ENCODE results near the gene SEMG2. TPM values are rescaled to one million over a fixed set of nuclear protein-coding genes. Genes with fewer than 3 reads are reported as not detected.

The SEMG2 gene
- total RNA-seq, 1 donor from 2014 or later = not detected

Other genes with a start within 250 kb of the SEMG2 start
- 0.53 and 0.90 TPM in 2 replicates for gene KCNS1, start 120.2 kb upstream of the SEMG2 start, total RNA-seq
- gene WFDC5, start 106.2 kb upstream of the SEMG2 start, total RNA-seq = 0.79 and 4.1 TPM in 2 replicates
- not detected in 2 replicates for gene WFDC12, start 96.9 kb upstream of the SEMG2 start, total RNA-seq
- gene PI3, start 46.5 kb upstream of the SEMG2 start, total RNA-seq = 15.5 and 110 TPM in 2 replicates
- gene SEMG1, start 14.3 kb upstream of the SEMG2 start, total RNA-seq = not detected in 2 replicates
- gene SLPI, start 33.2 kb downstream of the SEMG2 start, total RNA-seq = 854 and 2,253 TPM in 2 replicates
- not detected in 2 replicates for gene RBPJL, start 85.5 kb downstream of the SEMG2 start, total RNA-seq
- 0.13 and 0.26 TPM in 2 replicates for gene MATN4, start 86.9 kb downstream of the SEMG2 start, total RNA-seq
- gene SDC4, start 127.1 kb downstream of the SEMG2 start, total RNA-seq = 211 and 272 TPM in 2 replicates
- gene SYS1, start 141.8 kb downstream of the SEMG2 start, total RNA-seq = 12.0 and 17.9 TPM in 2 replicates
- gene TP53TG5, start 157.0 kb downstream of the SEMG2 start, total RNA-seq = 0.13 TPM in 1 of 2 replicates, not detected in the other
- gene DBNDD2, start 186.9 kb downstream of the SEMG2 start, total RNA-seq = 12.9 and 18.2 TPM in 2 replicates
- gene PIGT, start 194.8 kb downstream of the SEMG2 start, total RNA-seq = 14.7 and 20.1 TPM in 2 replicates
- gene WFDC2, start 248.4 kb downstream of the SEMG2 start, total RNA-seq = not detected in 2 replicates